BLaER1 (cell line): Measurements from ENCODE around the gene TGM6.

Experiments
- H3K27ac ChIP-seq: shearing (Covaris generic); formaldehyde crosslinking; 2 replicates; pipeline ENCODE4 v1.8.1; 2022
- H3K27me3 ChIP-seq: shearing (Covaris generic); formaldehyde crosslinking; 2 replicates; pipeline ENCODE4 v1.8.1; 2022
- H3K36me3 ChIP-seq: shearing (Covaris generic); formaldehyde crosslinking; 2 replicates; pipeline ENCODE4 v1.8.1; 2022
- H3K4me1 ChIP-seq: shearing (Covaris generic); formaldehyde crosslinking; 2 replicates; pipeline ENCODE4 v1.8.1; 2022
- H3K4me2 ChIP-seq: shearing (Covaris generic); formaldehyde crosslinking; 2 replicates; pipeline ENCODE4 v1.8.1; 2022
- H3K4me3 ChIP-seq: shearing (Covaris generic); formaldehyde crosslinking; 2 replicates; pipeline ENCODE4 v1.8.1; 2022
- H3K9ac ChIP-seq: shearing (Covaris generic); formaldehyde crosslinking; 2 replicates; pipeline ENCODE4 v1.8.1; 2022
- H3K9me3 ChIP-seq: shearing (Covaris generic); formaldehyde crosslinking; 2 replicates; pipeline ENCODE4 v1.8.1; 2022
- H4K20me1 ChIP-seq: shearing (Covaris generic); formaldehyde crosslinking; 2 replicates; pipeline ENCODE4 v1.8.1; 2022
- Cebpa-rat ChIP-seq: shearing (Covaris generic); IDR thresholded peaks from 2 replicates; pipeline ENCODE4 v1.8.1; 2022

TGM6 gene

DNA sequence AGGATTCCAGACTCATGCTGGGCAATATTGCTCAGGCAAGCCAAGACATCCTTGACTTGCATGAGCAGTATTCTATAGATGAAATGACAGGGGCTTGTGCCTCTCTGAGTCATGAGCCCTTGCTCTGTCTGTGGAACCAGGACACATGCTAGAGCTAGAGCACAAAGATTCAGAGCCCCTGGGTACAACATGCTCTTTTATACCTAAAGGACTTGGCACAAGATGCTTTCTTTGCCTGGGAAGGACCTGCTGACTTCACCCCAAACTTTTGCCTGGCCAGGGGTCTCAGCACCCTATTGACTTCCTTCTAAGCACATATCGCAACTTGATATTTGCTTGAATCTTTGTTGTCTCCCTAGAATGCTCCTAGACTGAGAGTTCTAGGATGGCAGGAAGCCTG, 27.4 kb downstream of the TGM6 start:
- Histone ChIP-seq H3K36me3 (no peaks in the 10 kb centered on the region), H3K4me1 (no peaks in the 10 kb centered on the region), H3K4me2 (no peak overlapping the region), H3K4me3 (no peak overlapping the region), H4K20me1 (no peaks in the 10 kb centered on the region), H3K9me3 (peaks cover 8% of the 10 kb centered on the region; the same call in 1 of the 2 replicates), H3K9ac (no peak overlapping the region), H3K27ac (no peak overlapping the region), H3K27me3 (no peaks in the 10 kb centered on the region)
- no peak for TF ChIP-seq Cebpa-rat

DNA sequence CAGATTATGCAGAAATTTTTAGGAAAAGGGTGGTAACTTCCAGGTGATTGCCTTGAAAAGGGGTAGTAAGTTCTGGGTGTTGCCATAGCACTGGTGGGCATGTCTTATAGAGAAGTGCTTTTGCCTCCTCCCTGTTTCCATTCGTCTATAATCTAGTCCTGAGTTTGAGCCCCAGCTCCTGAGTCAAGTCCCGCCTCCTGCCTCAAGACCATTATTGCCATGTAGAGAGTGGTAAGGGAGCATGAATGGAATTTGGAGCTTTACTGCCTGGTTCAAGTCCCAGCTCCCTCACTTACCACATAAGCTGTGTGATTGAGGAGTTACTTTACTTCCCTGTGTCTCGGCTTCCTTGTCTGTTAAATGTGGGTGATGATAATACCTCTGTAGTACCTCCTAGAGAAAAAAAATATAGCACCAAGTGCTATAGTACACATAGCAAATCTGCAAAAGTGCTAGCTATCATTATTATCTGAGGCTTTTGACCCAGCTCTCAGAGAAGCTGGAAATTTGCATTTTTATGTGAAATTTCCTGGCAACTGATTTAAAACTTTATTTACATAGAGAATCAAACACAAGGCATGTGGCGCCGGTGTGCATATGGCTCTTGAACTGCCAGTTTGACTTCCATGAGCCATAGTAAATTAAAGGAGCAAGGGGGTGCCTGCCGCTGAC, 36.0 kb downstream of the TGM6 start:
- Histone ChIP-seq H3K4me2 (no peak overlapping the region), H3K27me3 (no peaks in the 10 kb centered on the region), H3K27ac (no peak overlapping the region), H3K4me1 (no peaks in the 10 kb centered on the region), H4K20me1 (no peaks in the 10 kb centered on the region), H3K9ac (no peak overlapping the region), H3K4me3 (no peak overlapping the region), H3K9me3 (no peaks in the 10 kb centered on the region), H3K36me3 (no peaks in the 10 kb centered on the region)
- no peak for TF ChIP-seq Cebpa-rat

DNA sequence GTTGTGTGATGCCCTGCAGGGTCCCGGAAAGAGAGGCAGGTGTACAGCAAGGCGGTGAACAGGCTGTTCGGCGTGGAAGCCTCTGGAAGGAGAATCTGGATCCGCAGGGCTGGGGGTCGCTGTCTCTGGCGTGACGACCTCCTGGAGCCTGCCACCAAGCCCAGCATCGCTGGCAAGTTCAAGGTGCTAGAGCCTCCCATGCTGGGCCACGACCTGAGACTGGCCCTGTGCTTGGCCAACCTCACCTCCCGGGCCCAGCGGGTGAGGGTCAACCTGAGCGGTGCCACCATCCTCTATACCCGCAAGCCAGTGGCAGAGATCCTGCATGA, 36.5 kb downstream of the TGM6 start:
- H3K27ac ChIP-seq, result no peak overlapping the region
- H3K9ac ChIP-seq, result no peak overlapping the region
- no peak for TF ChIP-seq Cebpa-rat
- H4K20me1 ChIP-seq, result no peaks in the 10 kb centered on the region
- no peak overlapping the region for H3K4me3 ChIP-seq
- no peaks in the 10 kb centered on the region for H3K4me1 ChIP-seq
- H3K36me3 ChIP-seq, result no peaks in the 10 kb centered on the region
- H3K27me3 ChIP-seq, result no peaks in the 10 kb centered on the region
- H3K4me2 ChIP-seq, result no peak overlapping the region
- no peaks in the 10 kb centered on the region for H3K9me3 ChIP-seq

DNA sequence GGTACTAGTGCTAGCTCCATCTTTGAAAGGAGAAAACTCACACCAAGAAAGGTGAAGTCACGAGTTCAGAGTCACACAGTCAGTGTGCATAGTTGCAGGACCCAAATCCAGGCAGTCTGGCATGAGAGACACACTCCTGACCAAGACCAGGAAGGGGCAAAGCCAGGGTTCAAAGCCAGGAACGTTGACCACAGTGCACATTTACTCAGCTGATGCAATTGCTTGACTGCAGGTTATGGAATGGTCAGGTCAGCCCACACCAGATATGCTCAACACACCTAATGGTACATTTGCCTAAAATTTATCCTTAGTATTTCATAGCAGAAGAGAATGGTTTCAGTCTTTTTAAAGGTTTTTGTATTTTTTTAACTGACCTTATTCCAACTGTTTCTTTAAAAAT, 37.7 kb downstream of the TGM6 start:
- Histone ChIP-seq H4K20me1 (no peaks in the 10 kb centered on the region), H3K4me3 (no peak overlapping the region), H3K27me3 (no peaks in the 10 kb centered on the region), H3K4me1 (no peaks in the 10 kb centered on the region), H3K36me3 (no peaks in the 10 kb centered on the region), H3K27ac (no peak overlapping the region), H3K4me2 (no peak overlapping the region), H3K9me3 (0 out of 2 replicates have a peak, but pooled peaks cover 2% of the 10 kb centered on the region), H3K9ac (no peak overlapping the region)
- no peak for TF ChIP-seq Cebpa-rat

DNA sequence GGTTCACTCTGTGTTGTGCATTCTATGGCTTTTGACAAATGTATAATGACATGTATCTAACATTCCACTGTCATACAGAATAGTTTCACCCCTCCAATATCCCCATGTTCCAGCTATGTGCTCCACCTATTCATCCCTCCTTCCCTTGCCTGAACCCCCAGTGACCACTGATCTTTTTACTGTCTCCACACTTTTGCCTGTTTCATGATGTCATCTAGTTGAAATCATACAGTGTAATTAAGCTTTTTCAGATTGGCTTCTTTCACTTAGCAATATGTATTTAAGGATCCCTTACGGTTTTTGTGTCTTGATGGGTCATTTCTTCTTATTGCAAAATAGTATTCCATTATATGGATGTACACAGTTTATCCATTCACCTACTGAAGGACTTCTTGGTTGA, 39.8 kb downstream of the TGM6 start:
- Histone ChIP-seq H3K9ac (no peak overlapping the region), H3K4me3 (no peak overlapping the region), H3K36me3 (no peaks in the 10 kb centered on the region), H3K9me3 (peaks cover 14% of the 10 kb centered on the region), H3K4me2 (no peak overlapping the region), H3K27me3 (no peaks in the 10 kb centered on the region), H4K20me1 (no peaks in the 10 kb centered on the region), H3K27ac (no peak overlapping the region), H3K4me1 (no peaks in the 10 kb centered on the region)
- TF ChIP-seq Cebpa-rat, result no peak

DNA sequence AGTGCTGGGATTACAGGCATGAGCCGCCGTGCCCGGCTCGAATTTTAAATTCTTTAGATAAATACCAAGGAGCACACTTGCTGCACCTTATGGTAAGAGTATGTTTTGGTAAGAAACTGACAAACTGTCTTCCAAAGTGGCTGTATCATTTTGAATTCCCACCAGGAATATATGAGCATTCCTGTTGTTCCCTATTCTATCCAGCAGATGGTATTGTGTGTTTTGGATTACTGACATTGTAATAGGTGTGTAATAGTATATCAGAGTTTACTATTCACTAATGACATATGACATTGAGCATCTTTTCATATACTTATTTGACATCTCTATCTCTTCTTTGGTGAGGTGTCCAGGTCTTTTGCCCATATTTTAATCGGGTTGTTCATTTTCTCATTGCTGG, 40.5 kb downstream of the TGM6 start:
- no peaks in the 10 kb centered on the region for H4K20me1 ChIP-seq
- no peaks in the 10 kb centered on the region for H3K27me3 ChIP-seq
- no peak for TF ChIP-seq Cebpa-rat

DNA sequence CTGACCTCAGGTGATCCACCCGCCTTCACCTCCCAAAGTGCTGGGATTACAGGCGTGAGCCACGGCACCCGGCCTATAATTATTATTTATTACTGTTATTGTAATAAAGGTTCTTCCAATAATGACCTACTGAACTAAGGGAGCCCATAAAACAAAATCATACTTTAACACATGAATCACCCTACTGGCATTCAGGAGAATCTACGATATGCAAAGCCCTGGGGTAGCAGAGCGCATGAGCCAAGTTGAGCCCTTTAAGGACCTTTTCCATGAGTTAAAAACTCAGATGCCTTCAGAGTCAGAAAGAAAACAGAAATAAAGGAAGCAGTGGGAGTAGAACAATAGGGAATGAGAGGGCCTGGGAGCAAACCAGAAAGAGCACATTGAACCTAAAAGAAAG, 48.4 kb downstream of the TGM6 start:
- no peak overlapping the region for H3K9ac ChIP-seq
- no peaks in the 10 kb centered on the region for H3K36me3 ChIP-seq
- H3K9me3 ChIP-seq, result peaks cover 5% of the 10 kb centered on the region
- H3K27me3 ChIP-seq, result no peaks in the 10 kb centered on the region
- no peak for TF ChIP-seq Cebpa-rat
- H3K27ac ChIP-seq, result no peak overlapping the region
- no peaks in the 10 kb centered on the region for H3K4me1 ChIP-seq
- no peak overlapping the region for H3K4me3 ChIP-seq
- H4K20me1 ChIP-seq, result no peaks in the 10 kb centered on the region
- H3K4me2 ChIP-seq, result no peak overlapping the region

More for the DNA sequence above, 40.5 kb downstream of the TGM6 start:
- no peak overlapping the region for H3K9ac ChIP-seq
- no peak overlapping the region for H3K4me2 ChIP-seq
- H3K36me3 ChIP-seq, result no peaks in the 10 kb centered on the region
- H3K27ac ChIP-seq, result no peak overlapping the region
- peaks cover 14% of the 10 kb centered on the region for H3K9me3 ChIP-seq
- H3K4me1 ChIP-seq, result no peaks in the 10 kb centered on the region
- no peak overlapping the region for H3K4me3 ChIP-seq

DNA sequence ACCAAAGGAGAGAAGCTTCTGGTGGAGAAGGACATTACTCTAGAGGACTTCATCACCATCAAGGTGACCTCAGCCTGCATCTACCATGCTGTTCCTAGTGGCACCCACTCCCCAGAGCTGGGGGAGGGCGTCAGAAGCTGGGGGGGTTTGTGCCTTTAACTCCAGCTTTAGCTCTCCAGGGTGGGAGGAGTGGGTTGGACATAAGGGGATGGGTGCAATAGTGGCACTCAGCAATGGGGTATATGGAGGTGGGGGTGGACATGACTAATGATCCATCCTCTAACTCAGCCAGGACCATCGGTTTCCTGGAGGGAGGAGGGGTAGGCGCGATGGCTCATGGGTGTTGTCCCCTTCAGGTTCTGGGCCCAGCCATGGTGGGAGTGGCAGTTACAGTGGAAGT, 49.8 kb downstream of the TGM6 start:
- no peaks in the 10 kb centered on the region for H3K36me3 ChIP-seq
- TF ChIP-seq Cebpa-rat, result no peak
- H4K20me1 ChIP-seq, result no peaks in the 10 kb centered on the region
- no peaks in the 10 kb centered on the region for H3K4me1 ChIP-seq
- no peak overlapping the region for H3K4me3 ChIP-seq
- H3K9ac ChIP-seq, result no peak overlapping the region
- H3K4me2 ChIP-seq, result no peak overlapping the region
- H3K9me3 ChIP-seq, result no peaks in the 10 kb centered on the region
- H3K27ac ChIP-seq, result no peak overlapping the region
- H3K27me3 ChIP-seq, result no peaks in the 10 kb centered on the region

DNA sequence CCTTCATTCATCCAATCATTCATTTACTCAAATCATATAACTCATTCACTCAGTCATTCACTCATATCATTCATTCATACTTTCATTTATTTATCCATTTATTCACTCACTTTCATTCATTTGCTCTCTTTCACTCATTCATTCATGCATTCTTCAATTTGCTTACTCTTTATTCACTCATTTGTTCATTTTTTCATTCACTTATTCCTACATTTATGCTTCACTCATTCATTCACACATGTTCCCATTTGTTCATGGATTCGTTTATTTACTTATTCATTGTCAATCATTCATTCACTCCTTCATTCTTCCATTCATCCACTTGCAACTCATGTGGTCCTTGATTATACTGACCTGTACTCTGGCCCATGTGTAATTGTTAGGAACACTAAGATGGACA, 50.5 kb downstream of the TGM6 start:
- H4K20me1 ChIP-seq, result no peaks in the 10 kb centered on the region
- H3K27ac ChIP-seq, result no peak overlapping the region
- H3K4me3 ChIP-seq, result no peak overlapping the region
- H3K27me3 ChIP-seq, result no peaks in the 10 kb centered on the region
- no peak overlapping the region for H3K9ac ChIP-seq
- no peak for TF ChIP-seq Cebpa-rat
- H3K4me2 ChIP-seq, result no peak overlapping the region
- no peaks in the 10 kb centered on the region for H3K9me3 ChIP-seq
- H3K4me1 ChIP-seq, result no peaks in the 10 kb centered on the region
- H3K36me3 ChIP-seq, result no peaks in the 10 kb centered on the region

DNA sequence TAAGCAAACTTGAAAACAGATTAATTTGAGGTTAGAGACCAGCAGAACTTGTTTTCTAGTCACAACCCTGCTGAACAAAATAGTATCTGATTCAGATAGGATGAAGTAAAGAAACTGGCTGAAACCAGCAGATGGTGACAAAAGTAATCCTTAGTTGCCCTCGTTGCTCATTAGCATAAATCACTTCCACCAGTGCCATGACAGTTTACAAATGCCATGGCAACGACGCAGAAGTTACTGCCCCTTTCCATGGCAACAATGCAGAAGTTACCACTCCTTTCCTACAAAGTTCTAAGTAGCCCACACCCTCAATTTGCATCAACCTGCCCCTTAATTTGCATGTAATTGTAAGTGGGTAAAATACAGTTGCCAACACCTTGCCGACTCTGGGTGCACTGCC, 66.1 kb downstream of the TGM6 start:
- no peaks in the 10 kb centered on the region for H3K36me3 ChIP-seq
- no peak for TF ChIP-seq Cebpa-rat
- no peaks in the 10 kb centered on the region for H3K27me3 ChIP-seq
- no peak overlapping the region for H3K27ac ChIP-seq
- H3K4me2 ChIP-seq, result no peak overlapping the region
- H3K4me3 ChIP-seq, result no peak overlapping the region
- no peak overlapping the region for H3K9ac ChIP-seq
- H3K4me1 ChIP-seq, result no peaks in the 10 kb centered on the region
- no peaks in the 10 kb centered on the region for H4K20me1 ChIP-seq
- H3K9me3 ChIP-seq, result peaks cover 5% of the 10 kb centered on the region; the same call in 1 of the 2 replicates

DNA sequence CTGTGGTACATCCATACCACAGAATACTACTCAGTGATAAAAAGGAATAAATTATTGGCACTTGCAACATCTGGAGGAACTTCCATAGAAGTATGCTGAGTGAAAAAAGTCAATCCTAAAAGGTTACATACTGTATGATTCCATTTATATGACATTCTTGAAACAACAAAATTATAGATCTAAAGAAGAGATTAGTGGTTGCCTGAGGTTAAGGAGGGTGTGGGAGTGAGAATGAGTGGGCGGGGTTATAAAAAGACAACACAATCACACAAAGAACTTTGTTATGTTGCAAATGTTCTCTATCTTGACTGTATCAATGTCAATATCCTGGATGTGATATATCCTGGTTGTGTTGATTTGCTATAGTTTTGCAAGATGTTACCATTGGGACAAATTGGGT, 68.7 kb downstream of the TGM6 start:
- TF ChIP-seq Cebpa-rat, result no peak

More for the DNA sequence above, 68.7 kb downstream of the TGM6 start:
- Histone ChIP-seq H4K20me1 (no peaks in the 10 kb centered on the region), H3K36me3 (no peaks in the 10 kb centered on the region), H3K27me3 (no peaks in the 10 kb centered on the region), H3K9ac (no peak overlapping the region), H3K4me3 (no peak overlapping the region), H3K4me2 (no peak overlapping the region), H3K9me3 (peaks cover 5% of the 10 kb centered on the region; the same call in 1 of the 2 replicates), H3K27ac (no peak overlapping the region), H3K4me1 (no peaks in the 10 kb centered on the region)
